Esophagus squamous epithelium (tissue), 4 donors: ENCODE results near the gene CD247.

ENCODE experiments used
- CTCF ChIP-seq, 6 experiments: fragments of 450-650 bp in 4 of 6; fragments of 200-600 bp in 2 of 6; sonication (generic) in 2 of 6; IDR thresholded peaks; one replicate each; pipeline ENCODE4 v1.5.1; 2016 to 2019; ENCODE audit warnings: antibody characterized with exemption in 6 of 6, mild to moderate bottlenecking in 4 of 6, moderate library complexity in 4 of 6
- POLR2A ChIP-seq, 4 donors: fragments of 450-650 bp; IDR thresholded peaks; one replicate each; pipeline ENCODE4 v1.6.1; 2017; ENCODE audit warnings: antibody characterized with exemption in 4 of 4, mild to moderate bottlenecking in 4 of 4, moderate library complexity in 3 of 4

- no peak for TF ChIP-seq POLR2A (IDR thresholded peaks at IDR 0.05)
- TF ChIP-seq CTCF (IDR thresholded peaks at IDR 0.05), result no peak
Measured at GRCh38 chr1:167462341-167462740, 56.0 kb downstream of the CD247 start.
